Hepatocyte (in vitro differentiated cells): Measurements from ENCODE around the gene CPZ. TPM values are rescaled to one million over a fixed set of nuclear protein-coding genes. Genes with fewer than 3 reads are reported as not detected.

Source experiments
- DNase-seq: peaks from one replicate; pipeline ENCODE4 v3.0.0-alpha.2; 2016; ENCODE audit warnings: low spot score
- H2AFZ ChIP-seq: fragments of 200-600 bp; sonication (generic); 2 replicates; pipeline ENCODE4 v1.6.0; 2016; ENCODE audit warnings: antibody characterized with exemption, mild to moderate bottlenecking
- H3K27ac ChIP-seq: fragments of 200-600 bp; sonication (generic); 2 replicates; pipeline ENCODE4 v1.5.1; 2016; ENCODE audit warnings: mild to moderate bottlenecking
- H3K27me3 ChIP-seq: fragments of 200-600 bp; sonication (generic); 2 replicates; pipeline ENCODE4 v1.6.1; 2016
- H3K36me3 ChIP-seq: fragments of 200-600 bp; sonication (generic); replicated peaks from 2 replicates; pipeline ENCODE4 v1.5.1; 2016; ENCODE audit warnings: low read depth; ENCODE audit not compliant: insufficient read depth
- H3K4me1 ChIP-seq: fragments of 200-600 bp; sonication (generic); 2 replicates; pipeline ENCODE4 v1.5.1; 2016; ENCODE audit warnings: mild to moderate bottlenecking, moderate library complexity; ENCODE audit not compliant: insufficient read depth
- H3K4me2 ChIP-seq: fragments of 200-600 bp; sonication (generic); 2 replicates; pipeline ENCODE4 v1.6.0; 2016
- H3K4me3 ChIP-seq: fragments of 200-600 bp; sonication (generic); 2 replicates; pipeline ENCODE4 v1.5.1; 2016; ENCODE audit warnings: mild to moderate bottlenecking
- H3K79me2 ChIP-seq: fragments of 200-600 bp; sonication (generic); 2 replicates; pipeline ENCODE4 v1.6.0; 2017; ENCODE audit warnings: mild to moderate bottlenecking
- H3K9me2 ChIP-seq: fragments of 200-600 bp; sonication (generic); replicated peaks from 2 replicates; pipeline ENCODE4 v1.6.0; 2017; ENCODE audit warnings: mild to moderate bottlenecking; ENCODE audit not compliant: insufficient read depth
- H3K9me3 ChIP-seq: fragments of 200-600 bp; sonication (generic); 2 replicates; pipeline ENCODE4 v1.5.1; 2016; ENCODE audit warnings: low read depth, mild to moderate bottlenecking
- H4K20me1 ChIP-seq: fragments of 200-600 bp; sonication (generic); 2 replicates; pipeline ENCODE4 v1.6.0; 2016; ENCODE audit warnings: mild to moderate bottlenecking; ENCODE audit not compliant: insufficient read depth, poor library complexity, severe bottlenecking
- EZH2 ChIP-seq: fragments of 200-600 bp; sonication (generic); IDR thresholded peaks from 2 replicates; pipeline ENCODE4 v1.6.1; 2016; ENCODE audit warnings: antibody characterized with exemption, mild to moderate bottlenecking, borderline replicate concordance
- EZH2phosphoT487 ChIP-seq: fragments of 200-600 bp; sonication (generic); IDR thresholded peaks from one replicate; pipeline ENCODE4 v1.6.1; 2018; ENCODE audit warnings: antibody characterized with exemption, mild to moderate bottlenecking, low read depth, moderate library complexity; ENCODE audit not compliant: unreplicated experiment, severe bottlenecking
- WGBS: methylation state at CpG from one replicate; pipeline ENCODE4 v1.1.6; 2016; ENCODE audit warnings: low lambda C conversion rate; ENCODE audit errors: missing lambda C conversion rate; 5-methylcytosine and 5-hydroxymethylcytosine counted together
- polyA plus RNA-seq: library from polyadenylated mRNA; unstranded; fragments of >200 nt; fragmentation: Nextera tagmentation; extraction: Ambion mirVana; gene quantifications from 2 replicates; pipeline ENCODE4 v1.2.1, GENCODE V29; 2016
- total RNA-seq: library from RNA; depleted of rRNA; stranded (reverse); fragments of >200 nt; gene quantifications from 2 replicates; pipeline ENCODE4 v1.2.3, GENCODE V29; 2014
- TF ChIP-seq, protein P1 (sequence below): fragments of 200-600 bp; sonication (generic); IDR thresholded peaks from 2 replicates; pipeline ENCODE4 v1.5.1; 2016; ENCODE audit warnings: antibody characterized with exemption, mild to moderate bottlenecking; ENCODE audit not compliant: poor library complexity

CPZ gene
- total and polyA plus RNA-seq, 2 experiments from 2014 or later: 34.8 to 113 TPM

DNA sequence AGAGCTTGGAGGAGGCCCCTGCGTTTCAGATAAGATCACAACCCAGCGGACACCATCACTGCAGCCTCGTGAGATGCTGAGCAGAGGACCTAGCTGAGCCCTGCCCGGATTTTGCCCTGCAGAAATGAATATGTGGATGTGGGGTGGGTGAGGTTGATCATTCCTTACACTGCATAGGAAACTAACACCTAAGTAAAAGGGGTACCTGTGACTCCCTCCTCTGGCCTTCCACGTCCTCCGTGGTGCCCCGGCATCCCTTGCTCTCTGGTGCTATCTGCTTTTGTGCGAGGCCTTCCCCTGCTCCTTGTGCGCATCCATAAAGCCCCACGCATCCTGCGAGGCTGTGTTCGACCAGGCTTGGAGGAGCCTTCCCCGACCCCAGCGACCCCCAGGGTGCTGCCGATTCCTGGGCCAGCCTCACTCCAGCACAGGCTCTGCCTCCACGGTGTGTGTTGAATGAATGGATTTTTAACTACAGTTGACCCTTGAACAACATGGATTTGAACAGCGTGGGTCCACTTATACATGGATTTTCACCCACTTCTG is 37.9 kb upstream of the CPZ start:
- 80% methylated on average over 17 of the region's 17 CpGs for WGBS
- Histone ChIP-seq H3K9me2 (no peaks in the 10 kb centered on the region), H4K20me1 (no peaks in the 10 kb centered on the region), H3K27ac (no peak overlapping the region), H2AFZ (no peak overlapping the region), H3K27me3 (no peaks in the 10 kb centered on the region), H3K36me3 (no peaks in the 10 kb centered on the region), H3K79me2 (no peaks in the 10 kb centered on the region), H3K9me3 (no peaks in the 10 kb centered on the region), H3K4me2 (no peak overlapping the region), H3K4me3 (no peak overlapping the region), H3K4me1 (peaks cover 4% of the 10 kb centered on the region)
- TF ChIP-seq, protein P1, sequence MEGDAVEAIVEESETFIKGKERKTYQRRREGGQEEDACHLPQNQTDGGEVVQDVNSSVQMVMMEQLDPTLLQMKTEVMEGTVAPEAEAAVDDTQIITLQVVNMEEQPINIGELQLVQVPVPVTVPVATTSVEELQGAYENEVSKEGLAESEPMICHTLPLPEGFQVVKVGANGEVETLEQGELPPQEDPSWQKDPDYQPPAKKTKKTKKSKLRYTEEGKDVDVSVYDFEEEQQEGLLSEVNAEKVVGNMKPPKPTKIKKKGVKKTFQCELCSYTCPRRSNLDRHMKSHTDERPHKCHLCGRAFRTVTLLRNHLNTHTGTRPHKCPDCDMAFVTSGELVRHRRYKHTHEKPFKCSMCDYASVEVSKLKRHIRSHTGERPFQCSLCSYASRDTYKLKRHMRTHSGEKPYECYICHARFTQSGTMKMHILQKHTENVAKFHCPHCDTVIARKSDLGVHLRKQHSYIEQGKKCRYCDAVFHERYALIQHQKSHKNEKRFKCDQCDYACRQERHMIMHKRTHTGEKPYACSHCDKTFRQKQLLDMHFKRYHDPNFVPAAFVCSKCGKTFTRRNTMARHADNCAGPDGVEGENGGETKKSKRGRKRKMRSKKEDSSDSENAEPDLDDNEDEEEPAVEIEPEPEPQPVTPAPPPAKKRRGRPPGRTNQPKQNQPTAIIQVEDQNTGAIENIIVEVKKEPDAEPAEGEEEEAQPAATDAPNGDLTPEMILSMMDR: no peak
- TF ChIP-seq EZH2 (no peak), EZH2phosphoT487 (no peak)
- no peak for DNase-seq

DNA sequence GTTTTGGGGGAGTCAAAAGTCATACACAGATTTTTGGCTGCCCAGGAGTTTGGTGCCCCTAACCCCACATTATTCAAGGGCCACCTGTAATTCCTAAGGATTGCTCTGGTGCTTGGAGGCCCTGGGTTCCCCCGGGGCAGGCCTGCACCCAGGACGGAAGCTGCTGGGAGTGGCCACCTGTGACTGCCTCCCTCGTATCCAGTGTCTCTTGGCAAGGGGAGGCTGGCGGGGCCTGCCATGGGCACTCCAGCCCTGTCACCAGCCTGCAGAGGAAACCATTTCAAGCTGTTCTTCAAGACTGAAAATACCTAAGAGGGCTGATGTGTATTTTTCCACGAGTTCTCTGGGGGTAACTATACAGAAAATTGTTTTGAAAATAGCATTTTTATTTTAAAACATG is 36.8 kb upstream of the CPZ start:
- no peaks in the 10 kb centered on the region for H4K20me1 ChIP-seq
- TF ChIP-seq EZH2phosphoT487 (no peak), EZH2 (no peak)
- TF ChIP-seq, protein P1: no peak
- 84% methylated on average over 5 of the region's 5 CpGs for WGBS
- H3K27ac ChIP-seq: no peak overlapping the region
- no peak for DNase-seq
- no peak overlapping the region for H3K4me3 ChIP-seq
- H2AFZ ChIP-seq: no peak overlapping the region
- no peaks in the 10 kb centered on the region for H3K36me3 ChIP-seq
- no peak overlapping the region for H3K4me2 ChIP-seq
- peaks cover 14% of the 10 kb centered on the region for H3K4me1 ChIP-seq
- H3K27me3 ChIP-seq: no peaks in the 10 kb centered on the region
- no peaks in the 10 kb centered on the region for H3K79me2 ChIP-seq
- no peaks in the 10 kb centered on the region for H3K9me3 ChIP-seq
- no peaks in the 10 kb centered on the region for H3K9me2 ChIP-seq

DNA sequence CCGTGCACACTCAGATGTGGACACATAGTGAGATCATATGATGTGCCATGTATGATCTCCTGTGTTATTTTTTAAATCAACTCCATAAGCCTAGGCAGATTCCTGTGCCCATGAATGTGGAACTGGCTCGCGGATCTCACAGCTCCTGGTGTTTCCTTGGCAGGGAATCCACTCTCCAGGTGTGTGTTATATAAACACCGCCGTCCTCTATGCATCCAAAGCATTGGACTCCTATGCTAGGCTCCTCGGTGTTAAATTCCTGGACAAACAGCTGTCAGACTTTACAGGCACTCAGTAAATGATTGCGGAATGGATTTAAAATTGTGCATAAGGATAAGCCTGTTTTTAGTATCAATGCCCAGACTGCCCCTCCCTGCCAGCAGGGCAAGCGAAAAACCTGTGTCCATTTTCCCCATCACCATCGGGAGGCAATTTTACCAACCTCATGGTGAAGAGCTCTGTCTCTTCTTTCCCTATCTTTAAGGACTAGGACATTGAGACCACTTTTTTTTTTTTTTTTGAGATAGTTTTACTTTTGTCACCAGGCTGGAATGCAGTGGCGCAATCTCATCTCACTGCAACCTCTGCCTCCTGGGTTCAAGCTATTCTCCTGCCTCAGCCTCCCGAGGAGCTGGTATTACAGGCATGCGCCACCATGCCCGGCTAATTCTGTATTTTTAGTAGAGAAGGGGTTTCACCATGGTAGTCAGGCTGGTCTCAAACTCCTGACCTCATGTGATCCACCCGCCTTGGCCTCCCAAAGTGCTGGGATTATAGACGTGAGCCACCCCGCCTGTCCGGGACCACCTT is 36.0 kb upstream of the CPZ start:
- Histone ChIP-seq H3K4me2 (no peak overlapping the region), H3K27ac (no peak overlapping the region), H3K36me3 (no peaks in the 10 kb centered on the region), H3K4me1 (peaks cover 20% of the 10 kb centered on the region), H3K27me3 (no peaks in the 10 kb centered on the region), H2AFZ (no peak overlapping the region), H3K9me3 (no peaks in the 10 kb centered on the region), H3K9me2 (no peaks in the 10 kb centered on the region), H3K79me2 (no peaks in the 10 kb centered on the region), H3K4me3 (no peak overlapping the region), H4K20me1 (no peaks in the 10 kb centered on the region)
- TF ChIP-seq, protein P1: no peak
- no peak for TF ChIP-seq EZH2
- no peak for TF ChIP-seq EZH2phosphoT487
- DNase-seq: no peak
- WGBS: 59% methylated on average over 17 of the region's 17 CpGs
